Measurements from ENCODE around the gene PRKN.
"Not testable (repeated sequence)": the region's sequence is repeated elsewhere in the genome, so short reads cannot be mapped to it uniquely, and the experiment has no call there.

Gene PRKN

GRCh38 chr6:161361529-161361928 lies 1366.0 kb downstream of the PRKN start:
- no peak for DNase-seq (ENCODE audit: low read depth, low spot score)

DNA sequence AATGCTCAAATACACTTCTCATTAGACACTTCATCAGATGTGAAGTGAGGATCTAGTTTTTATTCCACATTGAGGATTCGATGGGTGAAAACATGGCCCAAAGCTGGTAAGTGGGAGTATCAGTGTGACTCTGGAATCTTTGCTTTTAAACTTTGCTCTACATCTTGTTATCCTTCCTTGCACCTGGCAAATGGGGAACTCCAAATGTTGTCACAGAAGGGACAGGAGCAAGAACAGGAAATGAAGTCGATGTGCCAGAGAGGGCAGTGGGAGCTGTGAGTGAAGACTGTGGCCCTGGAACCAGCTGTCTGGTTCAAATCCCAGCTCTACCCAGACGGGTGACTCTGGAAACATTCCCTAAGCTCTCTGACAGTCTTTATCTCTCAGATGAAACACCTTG lies 1367.0 kb downstream of the PRKN start:
- DNase-seq (ENCODE audit: low read depth, low spot score), result no peak

DNA sequence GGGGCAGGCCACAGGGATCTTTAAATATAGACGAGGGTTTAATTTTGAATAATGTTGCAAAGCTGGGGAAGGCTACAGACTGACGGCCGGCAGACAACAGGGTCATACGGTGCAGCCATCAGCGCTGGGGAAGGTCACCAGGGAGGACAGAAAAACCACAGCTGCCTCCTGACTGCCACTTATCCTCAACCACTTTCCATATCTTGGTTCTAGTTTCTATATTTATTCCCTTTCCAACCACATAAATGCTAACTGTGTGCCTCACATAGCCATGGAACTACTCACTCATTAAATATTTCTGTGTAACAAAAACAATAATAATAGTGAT lies 1368.0 kb downstream of the PRKN start:
- DNase-seq (ENCODE audit: low read depth, low spot score), result no peak

DNA sequence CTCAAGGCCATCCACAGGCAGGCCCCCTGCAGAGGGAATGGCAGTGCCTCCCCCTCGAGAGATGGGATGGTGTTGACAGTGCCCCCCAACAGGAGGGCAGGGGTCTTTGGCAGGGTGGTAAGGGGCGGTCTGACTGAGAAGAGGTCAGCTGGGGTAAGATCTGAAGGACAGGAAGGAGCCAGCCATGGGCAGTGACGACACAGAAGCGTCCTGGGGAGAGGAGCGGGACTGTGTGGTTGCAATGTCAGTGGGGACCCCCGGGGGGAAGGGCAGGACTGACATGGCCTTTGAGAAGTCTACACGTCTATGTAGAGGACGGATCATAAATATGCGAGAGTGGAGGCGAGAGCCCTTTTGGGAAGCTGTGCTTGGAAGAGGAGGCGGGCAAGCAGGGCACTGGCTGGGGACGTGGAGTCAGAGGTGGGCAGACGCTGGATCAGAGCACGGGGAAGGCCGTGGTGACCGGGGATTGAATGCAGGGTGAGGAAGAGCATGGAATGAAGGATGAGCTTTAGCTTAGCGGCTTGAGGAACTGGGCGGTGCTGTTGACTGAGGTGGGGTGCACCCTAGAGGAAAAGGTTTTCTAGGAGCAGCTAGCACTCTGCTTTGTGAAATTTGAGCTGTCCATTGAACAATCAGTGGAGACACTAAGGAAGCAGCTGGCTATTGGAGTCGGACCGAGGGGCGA lies 1371.3 kb downstream of the PRKN start:
- DNase-seq (ENCODE audit: low read depth, low spot score), result no peak

DNA sequence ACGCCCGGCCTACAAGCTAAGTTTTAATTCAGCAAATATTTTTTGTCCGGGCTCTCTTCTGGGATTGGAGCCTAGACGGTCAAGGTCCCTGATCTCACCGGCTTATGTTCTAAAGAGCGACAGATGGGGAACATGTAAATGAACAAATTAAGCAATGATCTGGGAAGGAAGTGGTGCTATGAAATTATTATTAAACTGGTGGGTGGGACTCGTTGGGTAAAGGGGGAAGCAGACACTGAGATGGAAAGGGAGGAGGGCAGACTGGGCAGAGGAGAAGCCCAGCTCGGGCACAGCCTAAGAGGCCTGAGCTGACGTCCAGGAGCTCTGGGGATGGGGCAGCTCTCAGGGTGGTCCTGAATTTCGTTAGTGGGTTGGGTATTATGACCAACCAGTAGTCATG lies 1371.9 kb downstream of the PRKN start:
- no peak for DNase-seq (ENCODE audit: low read depth, low spot score)

- DNase-seq (ENCODE audit: low read depth, low spot score), result no peak
Observed at GRCh38 chr6:161354956-161355355, 1372.6 kb downstream of the PRKN start.

- no peak for DNase-seq (ENCODE audit: low read depth, low spot score)
Observed at GRCh38 chr6:161354276-161354840, 1373.2 kb downstream of the PRKN start.

GRCh38 chr6:161353208-161353613 lies 1374.4 kb downstream of the PRKN start:
- peak; percentile 95 for DNase-seq (ENCODE audit: low read depth, low spot score)

DNA sequence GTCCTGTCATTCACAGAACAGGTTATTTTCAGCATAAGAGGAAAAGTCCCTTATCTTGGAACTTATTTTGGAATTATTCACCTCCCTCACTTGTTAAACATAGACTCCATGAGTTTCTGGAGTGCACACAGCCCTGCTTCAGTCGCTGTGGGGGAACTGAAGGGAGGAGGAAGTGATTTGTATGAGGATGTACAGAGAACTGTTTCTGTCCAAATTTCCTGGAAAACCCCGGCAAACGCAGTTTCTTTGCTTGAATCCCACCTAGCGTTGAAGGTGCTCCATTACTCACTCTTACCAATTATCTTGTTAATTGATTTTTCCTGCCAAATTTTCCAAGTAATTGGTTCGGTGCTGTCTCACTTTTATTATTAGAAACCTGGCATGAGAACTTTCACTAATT lies 1375.7 kb downstream of the PRKN start:
- DNase-seq (ENCODE audit: low read depth, low spot score), result no peak

DNA sequence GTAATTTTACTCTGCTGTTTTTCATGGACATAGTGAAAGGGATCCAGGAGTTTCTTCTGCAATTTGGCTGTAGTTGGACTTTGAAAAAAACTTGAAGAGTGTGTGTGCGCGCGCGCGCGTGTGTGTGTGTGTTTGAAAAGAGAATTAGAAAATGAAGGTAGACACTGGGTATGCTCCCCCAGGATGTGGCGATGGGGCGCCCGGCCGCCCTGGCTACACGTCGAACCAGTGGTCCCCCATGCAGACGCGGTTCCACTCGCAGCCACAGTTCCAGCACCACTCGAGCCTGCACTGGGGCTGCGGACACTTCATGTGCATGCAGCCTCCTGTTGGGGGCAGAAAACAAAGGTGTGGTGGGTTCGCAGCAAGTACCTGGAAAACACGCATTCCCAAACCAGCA lies 1377.7 kb downstream of the PRKN start:
- DNase-seq (ENCODE audit: low read depth, low spot score), result no peak

DNA sequence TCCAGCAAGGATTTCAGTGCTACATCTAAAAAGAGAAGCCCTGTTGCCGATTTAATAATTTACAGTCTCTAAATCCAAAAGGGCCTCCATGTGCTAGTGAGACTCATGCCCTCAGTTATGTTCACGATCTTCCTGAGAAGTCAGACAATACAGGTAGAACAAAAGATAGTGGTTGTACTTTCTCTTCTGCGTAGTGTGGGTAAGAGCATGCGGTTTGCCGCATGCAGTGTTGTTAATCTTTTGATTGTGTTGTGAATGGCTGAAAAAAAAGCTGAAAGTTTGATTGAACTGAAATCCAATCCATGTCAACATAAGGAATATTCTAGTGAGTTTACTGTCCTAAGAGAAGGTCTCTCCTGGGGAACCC lies 1379.0 kb downstream of the PRKN start:
- DNase-seq (ENCODE audit: low read depth, low spot score), result no peak

- no peak for DNase-seq (ENCODE audit: low read depth, low spot score)
Observed at GRCh38 chr6:161347988-161348627, 1379.5 kb downstream of the PRKN start.

GRCh38 chr6:161347125-161347524 lies 1380.4 kb downstream of the PRKN start:
- DNase-seq (ENCODE audit: low read depth, low spot score), result no peak

DNA sequence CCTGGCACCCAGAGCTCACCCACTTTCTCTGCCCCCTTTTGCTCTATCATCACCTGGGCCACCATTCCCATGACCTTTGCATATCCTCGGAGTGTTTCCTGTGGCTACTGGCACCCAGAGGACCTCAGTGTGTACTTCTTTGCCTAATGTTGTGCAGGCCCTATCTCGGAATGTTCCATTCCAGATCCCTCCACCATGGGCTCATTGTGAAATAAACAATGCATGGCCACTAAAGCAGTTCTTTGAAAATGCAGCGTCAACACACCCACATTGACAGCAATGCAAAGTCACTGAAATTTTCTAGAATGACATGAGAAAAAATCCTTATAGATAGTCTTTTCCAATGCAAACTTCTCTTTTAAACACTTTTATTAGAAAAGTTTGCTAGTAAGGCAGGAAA lies 1380.8 kb downstream of the PRKN start:
- DNase-seq (ENCODE audit: low read depth, low spot score), result no peak

- DNase-seq (ENCODE audit: low read depth, low spot score), result no peak
Observed at GRCh38 chr6:161344626-161345025, 1382.9 kb downstream of the PRKN start.

GRCh38 chr6:161342039-161342438 lies 1385.5 kb downstream of the PRKN start:
- DNase-seq (ENCODE audit: low read depth, low spot score), result no peak

GRCh38 chr6:161341638-161342037 lies 1385.9 kb downstream of the PRKN start:
- DNase-seq (ENCODE audit: low read depth, low spot score), result no peak

DNA sequence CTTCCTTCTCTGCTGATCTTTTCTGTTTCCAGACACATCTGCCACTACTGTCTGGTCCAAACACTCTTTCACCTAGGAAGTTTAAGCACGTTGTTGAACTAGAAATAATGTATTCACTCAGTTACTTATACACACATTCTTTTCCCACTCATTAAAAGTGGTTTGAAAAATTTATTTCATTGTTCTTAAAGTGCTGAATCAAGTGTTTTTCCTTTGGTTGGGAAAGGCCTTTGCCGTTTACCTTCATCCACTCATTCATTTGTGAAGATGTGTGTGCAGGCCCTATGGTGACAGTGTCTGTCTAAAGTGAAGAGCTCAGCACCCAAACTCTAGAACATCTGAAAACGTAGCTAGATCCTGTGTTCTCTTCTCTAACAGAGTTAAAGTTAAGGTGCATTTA lies 1389.6 kb downstream of the PRKN start:
- no peak for DNase-seq (ENCODE audit: low read depth, low spot score)

DNA sequence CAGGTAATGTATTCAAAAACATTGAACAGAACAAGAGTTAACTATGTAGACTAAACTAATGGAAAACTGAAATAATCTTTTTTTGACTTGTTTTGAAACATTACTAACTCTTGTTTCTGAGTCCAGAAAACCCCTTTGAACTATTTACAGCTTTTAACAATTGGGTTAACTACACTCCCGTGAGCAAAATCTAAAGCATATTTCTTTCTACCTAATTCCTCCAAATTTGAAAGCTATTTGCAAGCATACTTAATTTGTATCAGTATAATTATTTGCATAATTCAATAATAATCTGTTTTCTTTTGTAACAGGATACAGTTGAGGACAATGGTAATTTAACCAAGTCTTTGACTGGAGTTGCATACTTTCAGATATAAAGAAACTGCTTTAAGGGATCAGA lies 1391.1 kb downstream of the PRKN start:
- no peak for DNase-seq (ENCODE audit: low read depth, low spot score)

GRCh38 chr6:161333410-161333809 lies 1394.2 kb downstream of the PRKN start:
- no peak for DNase-seq (ENCODE audit: low read depth, low spot score)

GRCh38 chr6:161331402-161332081 lies 1396.0 kb downstream of the PRKN start:
- DNase-seq (ENCODE audit: low read depth, low spot score), result not testable (repeated sequence)

- no peak for DNase-seq (ENCODE audit: low read depth, low spot score)
Observed at GRCh38 chr6:161327360-161327953, 1400.1 kb downstream of the PRKN start.

GRCh38 chr6:161319231-161319630 lies 1408.3 kb downstream of the PRKN start:
- no peak for DNase-seq (ENCODE audit: low read depth, low spot score)

Data from ELF-1 (cell line).